ENCODE results near the gene FCHSD2. TPM values are rescaled to one million over a fixed set of nuclear protein-coding genes. Genes with fewer than 3 reads are reported as not detected.

The FCHSD2 gene
- total RNA-seq, 1 donor from 2014 or later: 16.3 TPM

- no peak for DNase-seq (ENCODE audit: low spot score in 2 of 2)
- peaks cover 0 to 3% of the 10 kb centered on the region in 2 donors for H3K4me1 ChIP-seq
- TF ChIP-seq CTCF (IDR thresholded peaks at IDR 0.05): no peak
- intact Hi-C loops (cut with DNase I): no loop called here
- no peaks in the 10 kb centered on the region for H3K27me3 ChIP-seq
- peaks cover 0 to 5% of the 10 kb centered on the region in 2 donors for H3K9me3 ChIP-seq
- H3K4me3 ChIP-seq: no peak overlapping the region
- peaks cover 3 to 25% of the 10 kb centered on the region in 2 donors for H3K36me3 ChIP-seq
- no peak overlapping the region for H3K27ac ChIP-seq
Observed at GRCh38 chr11:73121692-73122091, 20.4 kb downstream of the FCHSD2 start.

- no peak for DNase-seq (ENCODE audit: low spot score in 2 of 2)
- TF ChIP-seq CTCF (IDR thresholded peaks at IDR 0.05): no peak
- no peak overlapping the region for H3K27ac ChIP-seq
Observed at GRCh38 chr11:73117071-73117470, 25.0 kb downstream of the FCHSD2 start.

GRCh38 chr11:73116636-73117035 is 25.5 kb downstream of the FCHSD2 start:
- no peak for TF ChIP-seq CTCF (IDR thresholded peaks at IDR 0.05)
- Histone ChIP-seq H3K4me1 (no peaks in the 10 kb centered on the region), H3K9me3 (no peaks in the 10 kb centered on the region), H3K36me3 (peaks cover 10 to 19% of the 10 kb centered on the region in 2 donors), H3K27ac (no peak overlapping the region), H3K27me3 (no peaks in the 10 kb centered on the region), H3K4me3 (no peak overlapping the region)
- no peak for DNase-seq (ENCODE audit: low spot score in 2 of 2)
- intact Hi-C loops (cut with DNase I): no loop called here

More at GRCh38 chr11:73117071-73117470, 25.0 kb downstream of the FCHSD2 start:
- H3K36me3 ChIP-seq: peaks cover 10 to 19% of the 10 kb centered on the region in 2 donors
- no peaks in the 10 kb centered on the region for H3K9me3 ChIP-seq
- no peaks in the 10 kb centered on the region for H3K4me1 ChIP-seq
- no peak overlapping the region for H3K4me3 ChIP-seq
- H3K27me3 ChIP-seq: no peaks in the 10 kb centered on the region
- intact Hi-C loops (cut with DNase I): no loop called here

GRCh38 chr11:73114835-73115220 is 27.3 kb downstream of the FCHSD2 start:
- intact Hi-C loops (cut with DNase I): no loop called here
- no peak for TF ChIP-seq CTCF (IDR thresholded peaks at IDR 0.05)
- DNase-seq (ENCODE audit: low spot score in 2 of 2): no peak
- Histone ChIP-seq H3K4me3 (no peak overlapping the region), H3K36me3 (peaks cover 10 to 19% of the 10 kb centered on the region in 2 donors), H3K4me1 (no peaks in the 10 kb centered on the region), H3K27me3 (no peaks in the 10 kb centered on the region), H3K27ac (no peak overlapping the region), H3K9me3 (no peaks in the 10 kb centered on the region)

- no peak for DNase-seq (ENCODE audit: low spot score in 2 of 2)
- intact Hi-C loops (cut with DNase I): no loop called here
- Histone ChIP-seq H3K9me3 (peaks cover 0 to 3% of the 10 kb centered on the region in 2 donors), H3K36me3 (peaks cover 10 to 19% of the 10 kb centered on the region in 2 donors), H3K4me3 (no peak overlapping the region), H3K27ac (no peak overlapping the region), H3K4me1 (no peaks in the 10 kb centered on the region), H3K27me3 (no peaks in the 10 kb centered on the region)
- no peak for TF ChIP-seq CTCF (IDR thresholded peaks at IDR 0.05)
Observed at GRCh38 chr11:73114110-73114834, 27.8 kb downstream of the FCHSD2 start.
